22Rv1 (cell line): ENCODE measurements around the gene BOK.

Source experiments
- H3K27ac ChIP-seq: fragments of 450-650 bp; 2 replicates; pipeline ENCODE4 v1.5.1; 2017
- CTCF ChIP-seq: fragments of 450-650 bp; IDR thresholded peaks from 2 replicates; pipeline ENCODE4 v1.5.1; 2017; ENCODE audit warnings: mild to moderate bottlenecking
- ZFX ChIP-seq: fragments of 450-650 bp; IDR thresholded peaks from 2 replicates; pipeline ENCODE4 v1.6.1; 2017; ENCODE audit warnings: antibody characterized with exemption, borderline replicate concordance

Gene BOK

GRCh38 chr2:241547781-241548450, 10.6 kb upstream of the BOK start:
- TF ChIP-seq CTCF (no peak), ZFX (no peak)
- no peak overlapping the region for H3K27ac ChIP-seq

GRCh38 chr2:241548451-241548835, 10.1 kb upstream of the BOK start:
- TF ChIP-seq CTCF (no peak), ZFX (no peak)
- H3K27ac ChIP-seq, result no peak overlapping the region

- no peak overlapping the region for H3K27ac ChIP-seq
- TF ChIP-seq ZFX, result no peak
- TF ChIP-seq CTCF, result no peak
These were observed 7.6 kb upstream of the BOK start for GRCh38 chr2:241550616-241551580.

- no peak overlapping the region for H3K27ac ChIP-seq
- TF ChIP-seq CTCF (no peak), ZFX (no peak)
These were observed 6.9 kb upstream of the BOK start for GRCh38 chr2:241551599-241551997.

GRCh38 chr2:241551998-241552737, 6.4 kb upstream of the BOK start:
- no peak overlapping the region for H3K27ac ChIP-seq
- TF ChIP-seq CTCF, result no peak
- TF ChIP-seq ZFX, result no peak

- no peak overlapping the region for H3K27ac ChIP-seq
- TF ChIP-seq CTCF (no peak), ZFX (no peak)
These were observed 5.1 kb upstream of the BOK start for GRCh38 chr2:241553512-241553830.
